BLaER1 (cell line): Measurements from ENCODE around the gene NTM.

Source experiments
- H3K27ac ChIP-seq: shearing (Covaris generic); formaldehyde crosslinking; 2 replicates; pipeline ENCODE4 v1.8.1; 2022
- H3K27me3 ChIP-seq: shearing (Covaris generic); formaldehyde crosslinking; 2 replicates; pipeline ENCODE4 v1.8.1; 2022
- H3K36me3 ChIP-seq: shearing (Covaris generic); formaldehyde crosslinking; 2 replicates; pipeline ENCODE4 v1.8.1; 2022
- H3K4me1 ChIP-seq: shearing (Covaris generic); formaldehyde crosslinking; 2 replicates; pipeline ENCODE4 v1.8.1; 2022
- H3K4me2 ChIP-seq: shearing (Covaris generic); formaldehyde crosslinking; 2 replicates; pipeline ENCODE4 v1.8.1; 2022
- H3K4me3 ChIP-seq: shearing (Covaris generic); formaldehyde crosslinking; 2 replicates; pipeline ENCODE4 v1.8.1; 2022
- H3K9ac ChIP-seq: shearing (Covaris generic); formaldehyde crosslinking; 2 replicates; pipeline ENCODE4 v1.8.1; 2022
- H3K9me3 ChIP-seq: shearing (Covaris generic); formaldehyde crosslinking; 2 replicates; pipeline ENCODE4 v1.8.1; 2022
- H4K20me1 ChIP-seq: shearing (Covaris generic); formaldehyde crosslinking; 2 replicates; pipeline ENCODE4 v1.8.1; 2022
- Cebpa-rat ChIP-seq: shearing (Covaris generic); IDR thresholded peaks from 2 replicates; pipeline ENCODE4 v1.8.1; 2022

Gene NTM

GRCh38 chr11:132161403-132162078 is 791.1 kb downstream of the NTM start:
- Histone ChIP-seq H3K4me3 (no peak overlapping the region), H3K9ac (no peak overlapping the region), H3K9me3 (no peaks in the 10 kb centered on the region), H3K27me3 (no peaks in the 10 kb centered on the region), H3K27ac (no peak overlapping the region), H4K20me1 (no peaks in the 10 kb centered on the region), H3K4me2 (no peak overlapping the region), H3K36me3 (no peaks in the 10 kb centered on the region), H3K4me1 (no peaks in the 10 kb centered on the region)
- no peak for TF ChIP-seq Cebpa-rat

- H3K9ac ChIP-seq = no peak overlapping the region
- no peaks in the 10 kb centered on the region for H3K9me3 ChIP-seq
- H3K36me3 ChIP-seq = no peaks in the 10 kb centered on the region
- H3K4me3 ChIP-seq = no peak overlapping the region
- no peaks in the 10 kb centered on the region for H3K4me1 ChIP-seq
- H3K4me2 ChIP-seq = no peak overlapping the region
- no peaks in the 10 kb centered on the region for H3K27me3 ChIP-seq
- no peak for TF ChIP-seq Cebpa-rat
- H4K20me1 ChIP-seq = no peaks in the 10 kb centered on the region
- H3K27ac ChIP-seq = no peak overlapping the region
Measured at GRCh38 chr11:132168344-132168981, 798.0 kb downstream of the NTM start.

- TF ChIP-seq Cebpa-rat = no peak
Measured at GRCh38 chr11:132171031-132171430, 800.6 kb downstream of the NTM start.

GRCh38 chr11:132174362-132175255 is 804.2 kb downstream of the NTM start:
- Histone ChIP-seq H3K4me3 (no peak overlapping the region), H3K36me3 (no peaks in the 10 kb centered on the region), H3K27ac (no peak overlapping the region), H3K9me3 (no peaks in the 10 kb centered on the region), H3K4me1 (no peaks in the 10 kb centered on the region), H3K9ac (no peak overlapping the region), H4K20me1 (no peaks in the 10 kb centered on the region), H3K27me3 (no peaks in the 10 kb centered on the region), H3K4me2 (no peak overlapping the region)
- no peak for TF ChIP-seq Cebpa-rat

More at GRCh38 chr11:132171031-132171430, 800.6 kb downstream of the NTM start:
- H3K27ac ChIP-seq = no peak overlapping the region
- H3K36me3 ChIP-seq = no peaks in the 10 kb centered on the region
- H3K9ac ChIP-seq = no peak overlapping the region
- H3K4me3 ChIP-seq = no peak overlapping the region
- H4K20me1 ChIP-seq = no peaks in the 10 kb centered on the region
- H3K9me3 ChIP-seq = no peaks in the 10 kb centered on the region
- H3K4me1 ChIP-seq = no peaks in the 10 kb centered on the region
- no peaks in the 10 kb centered on the region for H3K27me3 ChIP-seq
- H3K4me2 ChIP-seq = no peak overlapping the region

GRCh38 chr11:132177106-132177505 is 806.7 kb downstream of the NTM start:
- Histone ChIP-seq H3K9me3 (no peaks in the 10 kb centered on the region), H3K9ac (no peak overlapping the region), H3K4me1 (no peaks in the 10 kb centered on the region), H3K36me3 (no peaks in the 10 kb centered on the region), H3K27me3 (no peaks in the 10 kb centered on the region), H3K4me3 (no peak overlapping the region), H4K20me1 (no peaks in the 10 kb centered on the region), H3K4me2 (no peak overlapping the region), H3K27ac (no peak overlapping the region)
- TF ChIP-seq Cebpa-rat = no peak

- Histone ChIP-seq H3K27ac (no peak overlapping the region), H3K36me3 (no peaks in the 10 kb centered on the region), H4K20me1 (no peaks in the 10 kb centered on the region), H3K27me3 (no peaks in the 10 kb centered on the region), H3K4me1 (no peaks in the 10 kb centered on the region), H3K4me3 (no peak overlapping the region), H3K9ac (no peak overlapping the region), H3K4me2 (no peak overlapping the region), H3K9me3 (no peaks in the 10 kb centered on the region)
- TF ChIP-seq Cebpa-rat = no peak
Measured at GRCh38 chr11:132184079-132184478, 813.7 kb downstream of the NTM start.

GRCh38 chr11:132185726-132186592 is 815.5 kb downstream of the NTM start:
- H3K9ac ChIP-seq = no peak overlapping the region
- no peaks in the 10 kb centered on the region for H3K27me3 ChIP-seq
- H3K4me3 ChIP-seq = no peak overlapping the region
- H3K4me1 ChIP-seq = no peaks in the 10 kb centered on the region
- H3K36me3 ChIP-seq = no peaks in the 10 kb centered on the region
- H3K27ac ChIP-seq = no peak overlapping the region
- H3K9me3 ChIP-seq = no peaks in the 10 kb centered on the region
- no peak overlapping the region for H3K4me2 ChIP-seq
- no peaks in the 10 kb centered on the region for H4K20me1 ChIP-seq
- TF ChIP-seq Cebpa-rat = no peak

GRCh38 chr11:132186699-132187098 is 816.3 kb downstream of the NTM start:
- Histone ChIP-seq H3K27me3 (no peaks in the 10 kb centered on the region), H3K9me3 (no peaks in the 10 kb centered on the region), H4K20me1 (no peaks in the 10 kb centered on the region), H3K4me2 (no peak overlapping the region), H3K4me1 (no peaks in the 10 kb centered on the region), H3K36me3 (no peaks in the 10 kb centered on the region), H3K9ac (no peak overlapping the region), H3K27ac (no peak overlapping the region), H3K4me3 (no peak overlapping the region)
- TF ChIP-seq Cebpa-rat = no peak

- Histone ChIP-seq H3K4me3 (no peak overlapping the region), H3K9ac (no peak overlapping the region), H3K4me2 (no peak overlapping the region), H3K36me3 (no peaks in the 10 kb centered on the region), H3K27me3 (no peaks in the 10 kb centered on the region), H3K4me1 (no peaks in the 10 kb centered on the region), H4K20me1 (no peaks in the 10 kb centered on the region), H3K9me3 (no peaks in the 10 kb centered on the region), H3K27ac (no peak overlapping the region)
- no peak for TF ChIP-seq Cebpa-rat
Measured at GRCh38 chr11:132187386-132187785, 817.0 kb downstream of the NTM start.
